ENCODE results near the gene LRP5.

DNA sequence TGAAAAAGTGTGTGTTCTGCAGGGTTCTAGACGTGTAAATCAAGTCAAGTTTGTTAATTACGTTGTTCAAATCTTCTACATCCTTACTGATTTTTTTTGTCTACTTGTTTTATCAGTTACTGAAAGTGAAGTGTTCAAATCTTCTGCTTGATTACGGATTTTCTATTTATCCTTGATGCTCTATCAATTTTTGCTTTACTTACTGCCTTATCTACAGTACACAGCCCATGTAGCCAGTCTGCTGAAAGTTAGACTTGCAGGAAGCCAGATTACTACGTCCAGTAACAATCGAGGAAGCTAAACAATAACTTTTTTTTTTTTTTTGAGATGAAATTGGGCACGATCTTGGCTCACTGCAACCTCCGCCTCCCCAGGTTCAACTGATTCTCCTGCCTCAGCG, 25.0 kb upstream of the LRP5 start:
- TF ChIP-seq CTCF (IDR thresholded peaks at IDR 0.05) = no peak
- no peak for TF ChIP-seq POLR2A (IDR thresholded peaks at IDR 0.05)

Data from testis (tissue), 2 donors.